GM12865 (cell line): ENCODE results near the gene TMEM131.
A peak's percentile ranks its signal among the peaks of the same experiment; 100 is the strongest.

ENCODE experiments used
- DNase-seq: peaks from one replicate; pipeline ENCODE4 v3.0.0; 2010; ENCODE audit warnings: low read depth
- H3K4me3 ChIP-seq: 2 replicates; pipeline ENCODE4 v1.5.1; 2011; ENCODE audit warnings: mild to moderate bottlenecking, low read depth, low read length, control low read depth
- CTCF ChIP-seq: IDR thresholded peaks from 2 replicates; pipeline ENCODE4 v1.5.1; 2011; ENCODE audit warnings: low read length, control low read depth, low read depth, inconsistent platforms; ENCODE audit not compliant: insufficient read depth; ENCODE audit errors: missing control alignments

Gene TMEM131

GRCh38 chr2:97998431-97999005, 2.8 kb upstream of the TMEM131 start:
- no peak for DNase-seq
- TF ChIP-seq CTCF = no peak

GRCh38 chr2:97997784-97998392, 2.1 kb upstream of the TMEM131 start:
- DNase-seq = no peak
- TF ChIP-seq CTCF = no peak
- no peak overlapping the region for H3K4me3 ChIP-seq

More at GRCh38 chr2:97998431-97999005, 2.8 kb upstream of the TMEM131 start:
- H3K4me3 ChIP-seq = no peak overlapping the region

GRCh38 chr2:97996679-97997078, 931 bp upstream of the TMEM131 start:
- DNase-seq = no peak
- peak overlapping the region; percentile 90 for H3K4me3 ChIP-seq
- no peak for TF ChIP-seq CTCF

- TF ChIP-seq CTCF = no peak
- DNase-seq = peak; percentile 88
These were observed 568 bp downstream of the TMEM131 start for GRCh38 chr2:97995026-97995733.

GRCh38 chr2:97994476-97994875, 1.3 kb downstream of the TMEM131 start:
- peak overlapping the region; percentile 90 for H3K4me3 ChIP-seq
- DNase-seq = no peak
- TF ChIP-seq CTCF = no peak

More at GRCh38 chr2:97995026-97995733, 568 bp downstream of the TMEM131 start:
- H3K4me3 ChIP-seq = peak overlapping the region; percentile 90

- H3K4me3 ChIP-seq = peak overlapping the region; percentile 90
- no peak for TF ChIP-seq CTCF
- peak; percentile 15 for DNase-seq
These were observed 1.8 kb downstream of the TMEM131 start for GRCh38 chr2:97993926-97994325.
